ELR (cell line): ENCODE results near the gene PCED1A.
A peak's percentile ranks its signal among the peaks of the same experiment; 100 is the strongest.

ENCODE experiments used
- DNase-seq: peaks from one replicate; pipeline ENCODE4 v3.0.0-alpha.2; 2015; ENCODE audit warnings: low read depth

PCED1A gene

GRCh38 chr20:2804041-2804828 lies 36.2 kb downstream of the PCED1A start:
- no peak for DNase-seq

DNA sequence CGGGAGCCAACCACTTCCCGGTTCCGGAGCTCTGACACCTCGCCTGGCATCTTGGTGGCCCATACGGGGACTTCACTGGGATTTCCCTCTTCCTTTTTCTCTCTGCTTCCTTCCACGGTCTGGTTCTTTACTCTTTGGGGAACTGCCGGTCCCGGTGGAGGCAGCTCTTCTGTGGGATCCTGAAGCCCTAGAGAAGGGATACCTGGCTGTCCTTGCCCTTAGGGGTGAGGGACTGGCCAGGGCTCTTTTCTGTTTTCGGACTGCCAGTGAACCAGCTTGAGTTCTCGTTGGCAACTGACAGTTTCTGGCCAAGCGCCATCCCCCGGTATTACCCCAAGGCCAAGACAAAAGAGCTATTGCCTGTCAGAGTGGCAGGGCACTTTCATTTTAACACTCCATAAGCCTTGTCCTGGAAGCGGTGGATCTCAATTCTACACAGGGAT lies 39.1 kb downstream of the PCED1A start:
- DNase-seq: no peak

DNA sequence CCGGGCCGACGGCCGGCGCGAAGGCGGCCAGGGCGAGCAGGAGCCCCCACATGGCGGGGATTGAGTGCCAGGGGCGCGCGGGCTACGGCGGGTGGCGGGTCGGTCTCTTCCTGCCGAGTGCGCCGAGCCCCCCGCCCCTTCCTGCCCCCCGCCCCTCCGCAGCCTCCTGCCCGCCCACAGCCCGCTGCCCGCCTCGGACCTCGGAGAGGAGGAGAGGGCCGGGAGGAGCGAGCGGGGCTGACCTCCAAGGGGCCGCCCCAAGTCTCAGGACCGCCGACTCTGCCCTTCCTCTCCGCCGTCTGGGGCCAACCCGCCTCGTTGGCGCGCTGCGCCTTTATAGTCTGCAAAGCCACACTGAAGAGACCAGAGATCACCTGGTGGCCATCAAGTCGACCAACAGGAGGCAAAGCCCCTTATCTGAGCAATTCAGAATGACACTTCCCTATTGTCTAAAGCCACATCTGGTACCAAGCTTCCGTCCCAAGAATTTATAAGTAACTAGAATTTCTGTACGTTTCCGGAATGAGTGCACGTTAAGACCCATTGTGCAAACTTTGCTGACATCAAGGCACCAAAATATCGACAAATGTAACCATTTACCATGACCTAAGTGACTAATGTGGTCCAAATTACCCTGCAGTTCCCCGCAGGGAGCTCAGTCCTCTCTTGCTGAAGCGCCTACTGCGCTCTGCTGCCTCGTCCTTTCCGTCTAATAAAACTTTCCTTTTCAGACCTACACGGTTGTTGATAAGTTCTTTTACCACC lies 39.8 kb downstream of the PCED1A start, which contains the start of gene CPXM1:
CPXM1 (minus strand) TSS at position 107 of the 765 bp plus-strand sequence; CDS start at position 52, 55 bp downstream.
- DNase-seq: no peak

GRCh38 chr20:2799688-2800520 lies 40.6 kb downstream of the PCED1A start:
- no peak for DNase-seq

DNA sequence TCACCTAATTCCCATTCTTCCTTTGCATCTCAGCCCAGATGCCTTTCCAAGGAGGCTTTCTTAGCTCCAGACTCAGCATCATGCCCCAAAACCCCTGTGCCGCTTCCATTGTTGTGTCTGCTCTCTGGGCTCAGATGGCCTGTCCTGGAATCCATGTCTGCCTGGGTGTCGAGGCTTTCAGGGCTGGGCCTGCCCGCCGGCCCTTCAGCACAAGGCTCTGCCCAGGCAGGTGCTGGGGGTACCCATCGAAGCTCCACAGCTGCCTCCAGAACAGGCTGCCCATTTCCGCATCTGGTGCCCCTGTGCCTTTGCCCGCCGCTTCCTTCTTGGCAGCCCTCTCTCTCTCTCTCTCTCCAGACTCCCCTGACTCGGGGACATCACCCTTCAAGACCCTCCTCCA lies 41.2 kb downstream of the PCED1A start:
- DNase-seq: no peak

GRCh38 chr20:2798814-2799213 lies 41.6 kb downstream of the PCED1A start:
- DNase-seq: peak; percentile 31

GRCh38 chr20:2798095-2798805 lies 42.2 kb downstream of the PCED1A start:
- no peak for DNase-seq

DNA sequence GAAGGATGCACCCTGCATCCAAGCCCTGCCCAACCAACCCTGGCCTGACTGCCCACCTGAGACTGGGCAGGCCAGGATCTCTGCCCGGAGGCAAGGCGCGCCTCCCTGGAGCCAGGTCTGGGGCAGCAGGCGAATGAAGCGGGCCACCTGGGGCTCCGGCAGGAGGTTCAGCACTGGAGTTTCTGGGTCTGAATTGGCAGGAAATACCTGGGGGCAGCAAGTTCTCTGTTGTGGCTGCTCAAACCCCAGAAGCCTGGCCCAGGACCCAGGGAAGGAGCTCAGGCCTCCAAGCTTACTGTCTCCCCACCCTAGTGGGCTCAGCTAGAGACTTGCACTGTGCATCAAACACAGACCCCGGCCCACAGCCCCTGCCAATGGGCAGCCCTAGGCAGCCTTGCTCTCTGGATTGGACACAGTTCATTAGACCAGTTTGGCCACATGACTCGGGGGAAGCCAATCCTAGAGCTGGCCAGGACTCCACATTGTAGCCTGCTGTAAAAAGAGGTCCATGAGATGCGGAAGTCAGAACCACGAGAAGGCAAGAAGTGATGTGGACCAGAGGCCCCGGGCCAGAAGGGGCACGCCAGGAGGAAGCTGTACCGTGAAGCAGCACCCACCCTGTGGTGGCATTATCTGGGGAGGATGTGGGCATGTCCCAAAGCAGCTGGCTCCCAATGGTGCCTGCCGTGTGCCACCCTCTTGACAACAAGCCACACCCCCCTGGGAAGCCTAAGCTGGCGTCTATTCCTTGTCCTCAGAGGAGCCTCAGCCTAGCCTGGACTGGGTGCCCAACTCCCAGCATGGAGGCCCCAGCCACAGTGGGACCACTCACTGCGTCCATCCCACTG lies 43.1 kb downstream of the PCED1A start:
- DNase-seq: no peak

- DNase-seq: no peak
Measured at GRCh38 chr20:2796011-2796660, 44.3 kb downstream of the PCED1A start.

DNA sequence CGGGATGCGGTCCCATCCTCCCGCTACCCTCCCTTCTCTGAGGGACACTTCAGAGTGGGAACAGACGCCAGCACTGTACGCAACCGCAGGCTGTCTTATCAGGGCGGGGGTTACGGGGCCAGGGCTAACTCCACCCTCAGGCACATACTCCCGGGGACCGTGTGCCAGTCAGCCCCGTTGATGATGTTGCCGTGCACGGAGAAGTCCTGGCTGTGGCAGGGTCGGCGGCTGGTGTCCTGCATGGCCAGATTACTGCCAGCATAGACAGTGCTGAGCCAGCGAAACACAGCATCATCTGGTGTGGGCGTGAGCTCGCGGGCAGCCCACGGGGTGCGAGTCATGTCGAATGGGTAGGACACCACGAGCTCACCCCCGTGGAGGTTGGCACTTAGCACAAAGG lies 45.0 kb downstream of the PCED1A start:
- no peak for DNase-seq

DNA sequence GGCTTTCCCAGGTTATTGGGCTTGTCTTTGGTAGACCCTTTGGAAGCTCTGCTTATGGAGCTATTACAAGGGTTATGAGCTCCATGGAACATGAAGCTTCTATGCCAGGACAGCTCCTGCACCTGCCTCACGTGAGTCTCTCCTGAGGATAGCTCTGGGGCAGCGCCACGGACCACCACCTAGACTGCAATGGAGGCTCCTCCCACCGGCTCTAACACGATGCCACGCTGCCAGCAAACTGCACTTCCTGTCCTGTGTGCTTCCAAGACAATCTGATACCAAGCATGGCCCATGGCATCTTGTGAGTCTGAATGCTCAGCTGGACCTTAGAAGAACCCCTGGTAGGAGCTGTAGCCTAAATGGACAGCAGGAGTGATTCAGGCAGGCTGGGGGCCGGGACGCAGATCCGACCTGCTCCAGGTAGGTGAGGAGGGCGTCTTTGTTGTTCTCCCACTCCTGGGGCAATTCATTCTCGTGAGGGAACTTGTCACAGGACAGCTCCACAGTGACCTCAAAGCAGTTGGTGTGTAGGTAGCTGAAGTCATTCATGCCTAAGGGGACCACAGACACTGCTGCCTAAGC lies 45.5 kb downstream of the PCED1A start:
- no peak for DNase-seq

- no peak for DNase-seq
Measured at GRCh38 chr20:2794202-2794748, 46.2 kb downstream of the PCED1A start.

- DNase-seq: no peak
Measured at GRCh38 chr20:2793471-2793870, 47.0 kb downstream of the PCED1A start.
